ENCODE data around the gene C16orf54.
"Not testable (repeated sequence)": the region's sequence is repeated elsewhere in the genome, so short reads cannot be mapped to it uniquely, and the experiment has no call there.

C16orf54 gene

DNA sequence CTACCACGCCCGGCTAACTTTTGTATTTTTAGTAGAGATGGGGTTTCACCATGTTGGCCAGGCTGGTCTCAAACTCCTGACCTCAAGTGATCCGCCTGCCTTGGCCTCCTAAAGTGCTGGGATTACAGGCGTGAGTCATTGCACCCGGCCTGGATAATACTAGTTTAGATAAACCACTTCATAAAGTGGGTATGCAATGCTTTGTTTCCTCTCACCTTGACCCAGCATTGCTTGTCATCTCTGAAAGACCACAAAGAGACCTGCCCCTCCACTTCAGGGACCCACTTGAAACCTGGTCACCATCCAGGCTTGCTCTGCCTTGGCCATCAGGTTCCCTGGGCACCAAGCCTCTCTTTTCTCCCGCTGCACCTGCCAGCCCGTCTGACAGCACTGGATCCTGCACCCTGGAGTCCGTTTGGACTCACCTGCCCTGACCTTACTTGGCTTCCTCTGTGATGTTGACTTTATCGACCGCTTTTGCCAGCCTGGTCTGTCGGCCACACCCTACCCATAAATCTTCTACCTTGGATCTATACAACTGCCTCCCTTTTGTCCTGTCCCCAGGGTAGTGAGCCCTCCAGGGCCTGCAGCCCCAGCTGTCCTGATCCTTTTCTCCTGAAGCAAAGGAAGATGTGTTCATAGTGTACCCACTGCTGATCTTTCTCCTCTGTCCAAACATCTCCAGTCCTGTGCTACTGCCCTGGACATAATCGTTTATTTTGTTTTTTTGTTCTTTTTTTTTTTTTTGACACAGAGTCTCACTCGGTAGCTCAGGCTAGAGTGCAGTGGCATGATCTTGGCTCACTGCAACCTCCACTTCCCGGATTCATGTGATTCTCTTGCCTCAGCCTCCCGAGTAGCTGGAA is 19.6 kb upstream of the C16orf54 start:
- DNase-seq (ENCODE audit: low read depth in 2 of 2), result no peak
- no peak overlapping the region for H3K4me3 ChIP-seq (replicated peaks in 1 of 2; ENCODE audit: low read depth in 2 of 2, low read length in 2 of 2)
- TF ChIP-seq, protein P1, sequence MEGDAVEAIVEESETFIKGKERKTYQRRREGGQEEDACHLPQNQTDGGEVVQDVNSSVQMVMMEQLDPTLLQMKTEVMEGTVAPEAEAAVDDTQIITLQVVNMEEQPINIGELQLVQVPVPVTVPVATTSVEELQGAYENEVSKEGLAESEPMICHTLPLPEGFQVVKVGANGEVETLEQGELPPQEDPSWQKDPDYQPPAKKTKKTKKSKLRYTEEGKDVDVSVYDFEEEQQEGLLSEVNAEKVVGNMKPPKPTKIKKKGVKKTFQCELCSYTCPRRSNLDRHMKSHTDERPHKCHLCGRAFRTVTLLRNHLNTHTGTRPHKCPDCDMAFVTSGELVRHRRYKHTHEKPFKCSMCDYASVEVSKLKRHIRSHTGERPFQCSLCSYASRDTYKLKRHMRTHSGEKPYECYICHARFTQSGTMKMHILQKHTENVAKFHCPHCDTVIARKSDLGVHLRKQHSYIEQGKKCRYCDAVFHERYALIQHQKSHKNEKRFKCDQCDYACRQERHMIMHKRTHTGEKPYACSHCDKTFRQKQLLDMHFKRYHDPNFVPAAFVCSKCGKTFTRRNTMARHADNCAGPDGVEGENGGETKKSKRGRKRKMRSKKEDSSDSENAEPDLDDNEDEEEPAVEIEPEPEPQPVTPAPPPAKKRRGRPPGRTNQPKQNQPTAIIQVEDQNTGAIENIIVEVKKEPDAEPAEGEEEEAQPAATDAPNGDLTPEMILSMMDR (IDR thresholded peaks at IDR 0.05; ENCODE audit: low read depth, low read length), result no peak

DNA sequence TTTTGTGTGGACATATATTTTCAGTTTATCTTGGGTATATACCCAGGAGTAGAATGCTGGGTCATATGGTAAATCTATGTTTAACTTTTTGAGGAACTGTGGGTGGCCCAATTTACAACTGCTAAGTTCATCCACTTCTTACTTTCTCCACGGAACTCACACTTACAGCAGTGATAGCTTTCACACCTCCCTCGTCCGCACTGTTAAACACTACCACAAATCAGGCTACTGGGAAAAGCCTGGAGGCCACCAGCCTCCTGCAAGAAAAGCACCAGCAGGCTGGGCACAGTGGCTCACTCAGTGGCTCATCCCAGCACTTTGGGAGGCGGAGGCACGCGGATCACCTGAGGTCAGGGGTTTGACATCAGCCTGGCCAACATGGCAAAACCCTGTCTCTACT is 17.5 kb upstream of the C16orf54 start:
- no peak for DNase-seq (ENCODE audit: low read depth in 2 of 2)
- TF ChIP-seq, protein P1 (IDR thresholded peaks at IDR 0.05; ENCODE audit: low read depth, low read length), result no peak
- H3K4me3 ChIP-seq (replicated peaks in 1 of 2; ENCODE audit: low read depth in 2 of 2, low read length in 2 of 2), result no peak overlapping the region

DNA sequence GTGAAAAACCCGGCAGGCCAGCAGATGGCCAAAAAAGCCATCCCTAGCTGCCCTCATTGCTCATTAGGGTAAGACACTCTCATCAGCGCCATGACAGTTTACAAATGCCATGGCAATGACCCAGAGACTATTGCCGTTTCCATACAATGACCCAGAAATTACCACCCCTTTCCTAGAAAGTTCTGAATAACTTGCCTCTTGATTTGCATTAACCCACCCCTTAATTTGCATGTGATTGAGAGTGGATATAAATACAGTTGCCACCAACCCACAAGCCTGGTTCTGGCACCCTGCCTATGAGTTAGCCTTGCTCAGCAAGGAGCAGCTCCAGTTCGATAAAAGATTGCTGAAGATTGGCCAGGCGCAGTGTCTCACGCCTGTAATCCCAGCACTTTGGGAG is 16.1 kb upstream of the C16orf54 start:
- no peak for DNase-seq (ENCODE audit: low read depth in 2 of 2)
- TF ChIP-seq, protein P1 (IDR thresholded peaks at IDR 0.05; ENCODE audit: low read depth, low read length), result no peak
- no peak overlapping the region for H3K4me3 ChIP-seq (replicated peaks in 1 of 2; ENCODE audit: low read depth in 2 of 2, low read length in 2 of 2)

DNA sequence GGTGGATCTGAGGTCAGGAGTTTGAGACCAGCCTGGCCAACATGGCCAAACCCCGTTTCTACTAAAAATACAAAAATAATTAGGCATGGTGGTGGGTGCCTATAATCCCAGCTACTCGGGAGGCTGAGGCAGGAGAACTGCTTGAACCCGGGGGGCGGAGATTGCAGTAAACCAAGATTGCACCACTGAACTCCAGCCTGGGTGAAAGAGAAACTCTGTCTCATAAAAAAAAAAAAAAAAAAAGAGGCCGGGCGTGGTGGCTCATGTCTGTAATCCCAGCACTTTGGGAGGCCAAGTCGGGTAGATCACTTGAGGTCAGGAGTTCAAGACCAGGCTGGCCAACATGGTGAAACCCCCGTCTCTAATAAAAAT is 15.5 kb upstream of the C16orf54 start:
- DNase-seq (ENCODE audit: low read depth in 2 of 2), result not testable (repeated sequence)

DNA sequence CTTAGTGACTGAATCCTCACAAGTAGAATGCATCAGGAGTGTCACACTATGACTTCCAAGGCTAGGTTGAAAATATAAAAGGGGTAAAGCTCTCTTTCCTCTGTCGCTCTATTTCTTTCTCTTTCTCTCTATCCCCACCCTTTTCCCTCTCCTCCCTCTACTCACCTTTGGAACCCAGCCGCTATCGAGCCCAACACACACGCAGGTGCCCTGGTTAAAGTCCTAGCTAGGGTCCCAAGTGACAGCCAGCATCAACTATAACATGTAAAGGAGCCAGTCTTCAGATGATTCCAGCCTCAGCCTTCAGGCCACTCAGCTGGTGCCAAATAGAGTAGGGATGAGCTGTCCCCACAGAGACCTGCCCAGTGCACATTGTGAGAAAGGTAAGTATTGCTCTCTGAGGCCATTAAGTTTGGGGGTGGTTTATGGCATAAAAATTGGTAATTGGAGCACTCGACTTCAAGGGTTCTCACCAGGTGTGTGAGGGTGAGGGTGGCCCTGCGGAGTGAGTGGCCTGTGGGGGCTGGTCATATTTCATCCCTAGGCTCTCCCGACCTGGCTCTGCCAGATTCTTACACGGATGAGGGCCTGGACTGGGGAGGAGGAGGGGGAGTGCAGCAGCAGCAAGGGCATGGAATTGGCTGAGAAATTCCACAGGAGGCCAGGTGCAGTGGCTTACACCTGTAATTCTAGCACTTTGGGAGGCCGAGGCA is 14.9 kb upstream of the C16orf54 start:
- no peak for DNase-seq (ENCODE audit: low read depth in 2 of 2)
- TF ChIP-seq, protein P1 (IDR thresholded peaks at IDR 0.05; ENCODE audit: low read depth, low read length), result no peak
- no peak overlapping the region for H3K4me3 ChIP-seq (replicated peaks in 1 of 2; ENCODE audit: low read depth in 2 of 2, low read length in 2 of 2)

More for the DNA sequence above, 15.5 kb upstream of the C16orf54 start:
- H3K4me3 ChIP-seq (replicated peaks in 1 of 2; ENCODE audit: low read depth in 2 of 2, low read length in 2 of 2), result not testable (repeated sequence)

DNA sequence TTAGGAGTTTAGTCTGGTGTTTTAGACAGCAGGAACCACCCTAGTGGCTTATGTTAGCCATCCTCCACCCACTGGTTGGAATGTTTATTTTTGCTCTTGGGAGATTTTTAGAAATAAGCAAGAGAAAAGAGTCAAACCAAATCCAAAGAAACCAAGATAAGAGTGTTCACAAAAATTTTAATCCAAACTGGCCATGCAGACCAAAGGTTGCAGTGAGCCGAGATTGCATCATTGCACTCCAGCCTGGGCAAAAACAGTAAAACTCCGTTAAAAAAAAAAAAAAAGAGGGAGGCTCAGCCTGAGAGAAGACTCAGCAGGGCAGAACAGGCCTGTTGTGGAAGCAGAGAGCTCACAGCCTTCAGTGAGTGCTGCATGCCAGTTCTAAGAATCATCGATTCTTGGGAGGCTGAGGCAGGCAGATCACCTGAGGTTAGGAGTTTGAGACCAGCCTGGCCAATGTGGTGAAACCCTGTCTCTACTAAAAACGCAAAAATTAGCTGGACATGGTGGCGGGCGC is 12.2 kb upstream of the C16orf54 start:
- peak; percentile 51 to 88 for DNase-seq (ENCODE audit: low read depth in 2 of 2)
- TF ChIP-seq, protein P1 (IDR thresholded peaks at IDR 0.05; ENCODE audit: low read depth, low read length), result no peak
- H3K4me3 ChIP-seq (replicated peaks in 1 of 2; ENCODE audit: low read depth in 2 of 2, low read length in 2 of 2), result no peak overlapping the region

DNA sequence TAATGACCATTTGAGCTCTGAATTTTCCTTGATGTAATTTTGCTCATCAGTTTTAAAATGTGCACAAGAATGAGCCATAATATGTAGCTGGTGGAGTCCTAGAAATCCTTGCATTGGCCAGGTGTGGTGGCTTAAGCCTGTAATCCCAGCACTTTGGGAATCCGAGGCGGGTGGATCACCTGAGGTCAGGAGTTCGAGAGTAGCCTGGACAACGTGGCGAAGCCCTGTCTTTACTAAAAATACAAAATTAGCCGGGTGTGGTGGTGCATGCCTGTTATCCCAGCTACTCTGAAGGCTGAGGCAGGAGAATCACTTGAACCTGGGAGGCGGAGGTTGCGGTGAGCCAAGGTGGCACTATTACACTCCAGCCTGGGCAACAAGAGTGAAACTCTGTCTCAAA is 11.3 kb upstream of the C16orf54 start:
- not testable (repeated sequence) for DNase-seq (ENCODE audit: low read depth in 2 of 2); H3K4me3 ChIP-seq (replicated peaks in 1 of 2; ENCODE audit: low read depth in 2 of 2, low read length in 2 of 2)

Data from cardiac fibroblast (primary cell).